OCI-LY3 (cell line): ENCODE measurements around the gene FCHSD2.

ENCODE experiments used
- EZH2phosphoT487 ChIP-seq: fragments of 200-600 bp; shearing (Covaris generic); IDR thresholded peaks from 2 replicates; pipeline ENCODE4 v1.6.1; 2018; ENCODE audit warnings: antibody characterized with exemption, mixed run types, low read depth
- TF ChIP-seq, protein P1 (sequence below): fragments of 200-600, 300-600 bp; sonication (generic); IDR thresholded peaks from 2 replicates; pipeline ENCODE4 v1.5.1; 2014; ENCODE audit warnings: antibody characterized with exemption, low read length, low read depth

DNA sequence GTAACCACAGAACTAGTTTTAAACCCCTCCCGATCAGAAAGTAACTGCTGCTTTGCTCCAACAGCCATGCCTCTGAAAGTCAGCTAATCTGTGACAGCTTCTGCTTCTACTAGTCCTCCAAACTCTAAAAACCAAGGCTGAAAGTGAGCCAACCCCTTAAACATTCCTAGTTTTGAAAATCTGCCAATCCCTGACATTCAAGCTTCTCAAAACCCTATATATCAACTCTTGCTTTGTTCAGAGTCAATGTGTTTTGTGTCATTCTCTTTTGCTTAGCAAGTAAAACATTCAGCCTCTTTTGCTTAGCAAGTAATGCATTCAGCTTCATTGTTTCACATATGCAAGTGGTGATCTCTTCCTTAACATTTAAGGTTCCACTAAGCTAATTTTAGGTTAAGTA is 271.0 kb downstream of the FCHSD2 start:
- TF ChIP-seq, protein P1, sequence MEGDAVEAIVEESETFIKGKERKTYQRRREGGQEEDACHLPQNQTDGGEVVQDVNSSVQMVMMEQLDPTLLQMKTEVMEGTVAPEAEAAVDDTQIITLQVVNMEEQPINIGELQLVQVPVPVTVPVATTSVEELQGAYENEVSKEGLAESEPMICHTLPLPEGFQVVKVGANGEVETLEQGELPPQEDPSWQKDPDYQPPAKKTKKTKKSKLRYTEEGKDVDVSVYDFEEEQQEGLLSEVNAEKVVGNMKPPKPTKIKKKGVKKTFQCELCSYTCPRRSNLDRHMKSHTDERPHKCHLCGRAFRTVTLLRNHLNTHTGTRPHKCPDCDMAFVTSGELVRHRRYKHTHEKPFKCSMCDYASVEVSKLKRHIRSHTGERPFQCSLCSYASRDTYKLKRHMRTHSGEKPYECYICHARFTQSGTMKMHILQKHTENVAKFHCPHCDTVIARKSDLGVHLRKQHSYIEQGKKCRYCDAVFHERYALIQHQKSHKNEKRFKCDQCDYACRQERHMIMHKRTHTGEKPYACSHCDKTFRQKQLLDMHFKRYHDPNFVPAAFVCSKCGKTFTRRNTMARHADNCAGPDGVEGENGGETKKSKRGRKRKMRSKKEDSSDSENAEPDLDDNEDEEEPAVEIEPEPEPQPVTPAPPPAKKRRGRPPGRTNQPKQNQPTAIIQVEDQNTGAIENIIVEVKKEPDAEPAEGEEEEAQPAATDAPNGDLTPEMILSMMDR, result no peak
- TF ChIP-seq EZH2phosphoT487, result no peak
